Measurements from ENCODE around the gene DOCK10. TPM values are rescaled to one million over a fixed set of nuclear protein-coding genes. Genes with fewer than 3 reads are reported as not detected.

Gene DOCK10
- total RNA-seq, 1 donor from 2014 or later: 1.1 TPM

GRCh38 chr2:224851811-224852210, 190.5 kb downstream of the DOCK10 start:
- no peak for FAIRE-seq

GRCh38 chr2:224850081-224850480, 192.2 kb downstream of the DOCK10 start:
- FAIRE-seq (no peak), DNase-seq (ENCODE audit: low read depth) (peak; percentile 53)
- no peaks in the 10 kb centered on the region for H3K36me3 ChIP-seq (ENCODE audit: control insufficient read depth, insufficient read depth, low read length)
- TF ChIP-seq CTCF (IDR thresholded peaks at IDR 0.05; ENCODE audit: insufficient read depth, low read length, severe bottlenecking): no peak
- H3K27me3 ChIP-seq (ENCODE audit: control insufficient read depth, insufficient read depth, low read length): no peaks in the 10 kb centered on the region
- no peak overlapping the region for H3K4me3 ChIP-seq (ENCODE audit: low read depth, low read length)

More at GRCh38 chr2:224851811-224852210, 190.5 kb downstream of the DOCK10 start:
- no peak for TF ChIP-seq CTCF (IDR thresholded peaks at IDR 0.05; ENCODE audit: insufficient read depth, low read length, severe bottlenecking)
- no peaks in the 10 kb centered on the region for H3K27me3 ChIP-seq (ENCODE audit: control insufficient read depth, insufficient read depth, low read length)
- no peak overlapping the region for H3K4me3 ChIP-seq (ENCODE audit: low read depth, low read length)
- no peak for DNase-seq (ENCODE audit: low read depth)
- no peaks in the 10 kb centered on the region for H3K36me3 ChIP-seq (ENCODE audit: control insufficient read depth, insufficient read depth, low read length)

GRCh38 chr2:224849264-224849663, 193.0 kb downstream of the DOCK10 start:
- H3K4me3 ChIP-seq (ENCODE audit: low read depth, low read length): no peak overlapping the region
- TF ChIP-seq CTCF (IDR thresholded peaks at IDR 0.05; ENCODE audit: insufficient read depth, low read length, severe bottlenecking): peak; percentile 34
- FAIRE-seq: no peak
- H3K27me3 ChIP-seq (ENCODE audit: control insufficient read depth, insufficient read depth, low read length): no peaks in the 10 kb centered on the region
- peak; percentile 66 for DNase-seq (ENCODE audit: low read depth)
- H3K36me3 ChIP-seq (ENCODE audit: control insufficient read depth, insufficient read depth, low read length): no peaks in the 10 kb centered on the region

GRCh38 chr2:224847961-224848850, 194.1 kb downstream of the DOCK10 start:
- Histone ChIP-seq H3K27me3 (ENCODE audit: control insufficient read depth, insufficient read depth, low read length) (no peaks in the 10 kb centered on the region), H3K36me3 (ENCODE audit: control insufficient read depth, insufficient read depth, low read length) (no peaks in the 10 kb centered on the region), H3K4me3 (ENCODE audit: low read depth, low read length) (no peak overlapping the region)
- no peak for TF ChIP-seq CTCF (IDR thresholded peaks at IDR 0.05; ENCODE audit: insufficient read depth, low read length, severe bottlenecking)
- DNase-seq (ENCODE audit: low read depth) (peak; percentile 98), FAIRE-seq (peak; percentile 43)

- no peak for TF ChIP-seq CTCF (IDR thresholded peaks at IDR 0.05; ENCODE audit: insufficient read depth, low read length, severe bottlenecking)
- FAIRE-seq (no peak), DNase-seq (ENCODE audit: low read depth) (no peak)
- Histone ChIP-seq H3K27me3 (ENCODE audit: control insufficient read depth, insufficient read depth, low read length) (no peaks in the 10 kb centered on the region), H3K4me3 (ENCODE audit: low read depth, low read length) (no peak overlapping the region), H3K36me3 (ENCODE audit: control insufficient read depth, insufficient read depth, low read length) (no peaks in the 10 kb centered on the region)
Measured at GRCh38 chr2:224847381-224847780, 194.9 kb downstream of the DOCK10 start.

All from bronchial epithelial cell (primary cell).